ENCODE data around the gene CCDC71L. TPM values are rescaled to one million over a fixed set of nuclear protein-coding genes. Genes with fewer than 3 reads are reported as not detected.

The CCDC71L gene
- polyA plus RNA-seq, 2 donors: 2.9 to 4.9 TPM

GRCh38 chr7:106619213-106619612, 41.7 kb downstream of the CCDC71L start:
- Histone ChIP-seq H3K27me3 (ENCODE audit: control insufficient read depth in 1 of 2, insufficient read depth in 2 of 2, low read length in 2 of 2) (no peaks in the 10 kb centered on the region), H3K36me3 (ENCODE audit: control insufficient read depth in 2 of 2, insufficient read depth in 2 of 2, low read length in 1 of 2) (no peaks in the 10 kb centered on the region), H3K9me3 (ENCODE audit: control insufficient read depth in 2 of 2, insufficient read depth in 1 of 2, low read depth in 1 of 2, low read length in 1 of 2) (no peaks in the 10 kb centered on the region), H3K4me3 (ENCODE audit: low read depth in 1 of 2, low read length in 2 of 2) (no peak overlapping the region), H3K27ac (ENCODE audit: low read depth in 2 of 2, low read length in 1 of 2) (no peak overlapping the region), H3K4me1 (ENCODE audit: control insufficient read depth in 2 of 2, insufficient read depth in 2 of 2, low read length in 1 of 2) (no peaks in the 10 kb centered on the region)
- WGBS, 2 donors: 94% methylated on average over 4 of the region's 4 CpGs

GRCh38 chr7:106618480-106618879, 42.5 kb downstream of the CCDC71L start:
- Histone ChIP-seq H3K27me3 (ENCODE audit: control insufficient read depth in 1 of 2, insufficient read depth in 2 of 2, low read length in 2 of 2) (no peaks in the 10 kb centered on the region), H3K9me3 (ENCODE audit: control insufficient read depth in 2 of 2, insufficient read depth in 1 of 2, low read depth in 1 of 2, low read length in 1 of 2) (no peaks in the 10 kb centered on the region), H3K36me3 (ENCODE audit: control insufficient read depth in 2 of 2, insufficient read depth in 2 of 2, low read length in 1 of 2) (no peaks in the 10 kb centered on the region), H3K4me3 (ENCODE audit: low read depth in 1 of 2, low read length in 2 of 2) (no peak overlapping the region), H3K4me1 (ENCODE audit: control insufficient read depth in 2 of 2, insufficient read depth in 2 of 2, low read length in 1 of 2) (no peaks in the 10 kb centered on the region), H3K27ac (ENCODE audit: low read depth in 2 of 2, low read length in 1 of 2) (no peak overlapping the region)
- 72 to 77% methylated on average over 1 of the region's 1 CpG for WGBS, 2 donors

- no peaks in the 10 kb centered on the region for H3K36me3 ChIP-seq (ENCODE audit: control insufficient read depth in 2 of 2, insufficient read depth in 2 of 2, low read length in 1 of 2)
Measured at GRCh38 chr7:106617860-106618259, 43.1 kb downstream of the CCDC71L start.

GRCh38 chr7:106616708-106617051, 44.3 kb downstream of the CCDC71L start:
- H3K4me3 ChIP-seq (ENCODE audit: low read depth in 1 of 2, low read length in 2 of 2): no peak overlapping the region
- no peaks in the 10 kb centered on the region for H3K36me3 ChIP-seq (ENCODE audit: control insufficient read depth in 2 of 2, insufficient read depth in 2 of 2, low read length in 1 of 2)
- H3K27me3 ChIP-seq (ENCODE audit: control insufficient read depth in 1 of 2, insufficient read depth in 2 of 2, low read length in 2 of 2): no peaks in the 10 kb centered on the region
- no peak overlapping the region for H3K27ac ChIP-seq (ENCODE audit: low read depth in 2 of 2, low read length in 1 of 2)
- H3K4me1 ChIP-seq (ENCODE audit: control insufficient read depth in 2 of 2, insufficient read depth in 2 of 2, low read length in 1 of 2): no peaks in the 10 kb centered on the region
- no peaks in the 10 kb centered on the region for H3K9me3 ChIP-seq (ENCODE audit: control insufficient read depth in 2 of 2, insufficient read depth in 1 of 2, low read depth in 1 of 2, low read length in 1 of 2)

More at GRCh38 chr7:106617860-106618259, 43.1 kb downstream of the CCDC71L start:
- Histone ChIP-seq H3K4me1 (ENCODE audit: control insufficient read depth in 2 of 2, insufficient read depth in 2 of 2, low read length in 1 of 2) (no peaks in the 10 kb centered on the region), H3K4me3 (ENCODE audit: low read depth in 1 of 2, low read length in 2 of 2) (no peak overlapping the region), H3K27ac (ENCODE audit: low read depth in 2 of 2, low read length in 1 of 2) (no peak overlapping the region), H3K9me3 (ENCODE audit: control insufficient read depth in 2 of 2, insufficient read depth in 1 of 2, low read depth in 1 of 2, low read length in 1 of 2) (no peaks in the 10 kb centered on the region), H3K27me3 (ENCODE audit: control insufficient read depth in 1 of 2, insufficient read depth in 2 of 2, low read length in 2 of 2) (no peaks in the 10 kb centered on the region)
- 40 to 42% methylated on average over 2 of the region's 2 CpGs for WGBS, 2 donors

GRCh38 chr7:106615808-106616707, 44.9 kb downstream of the CCDC71L start:
- WGBS, 2 donors: 96 to 100% methylated on average over 3 of the region's 3 CpGs

GRCh38 chr7:106614751-106615150, 46.2 kb downstream of the CCDC71L start:
- H3K4me1 ChIP-seq (ENCODE audit: control insufficient read depth in 2 of 2, insufficient read depth in 2 of 2, low read length in 1 of 2): no peaks in the 10 kb centered on the region
- H3K9me3 ChIP-seq (ENCODE audit: control insufficient read depth in 2 of 2, insufficient read depth in 1 of 2, low read depth in 1 of 2, low read length in 1 of 2): no peaks in the 10 kb centered on the region
- no peak overlapping the region for H3K4me3 ChIP-seq (ENCODE audit: low read depth in 1 of 2, low read length in 2 of 2)
- no peaks in the 10 kb centered on the region for H3K36me3 ChIP-seq (ENCODE audit: control insufficient read depth in 2 of 2, insufficient read depth in 2 of 2, low read length in 1 of 2)
- H3K27ac ChIP-seq (ENCODE audit: low read depth in 2 of 2, low read length in 1 of 2): no peak overlapping the region
- no peaks in the 10 kb centered on the region for H3K27me3 ChIP-seq (ENCODE audit: control insufficient read depth in 1 of 2, insufficient read depth in 2 of 2, low read length in 2 of 2)
- 48 to 56% methylated on average over 2 of the region's 2 CpGs for WGBS, 2 donors

More at GRCh38 chr7:106615808-106616707, 44.9 kb downstream of the CCDC71L start:
- H3K27ac ChIP-seq (ENCODE audit: low read depth in 2 of 2, low read length in 1 of 2): no peak overlapping the region
- no peaks in the 10 kb centered on the region for H3K27me3 ChIP-seq (ENCODE audit: control insufficient read depth in 1 of 2, insufficient read depth in 2 of 2, low read length in 2 of 2)
- H3K36me3 ChIP-seq (ENCODE audit: control insufficient read depth in 2 of 2, insufficient read depth in 2 of 2, low read length in 1 of 2): no peaks in the 10 kb centered on the region
- H3K9me3 ChIP-seq (ENCODE audit: control insufficient read depth in 2 of 2, insufficient read depth in 1 of 2, low read depth in 1 of 2, low read length in 1 of 2): no peaks in the 10 kb centered on the region
- no peaks in the 10 kb centered on the region for H3K4me1 ChIP-seq (ENCODE audit: control insufficient read depth in 2 of 2, insufficient read depth in 2 of 2, low read length in 1 of 2)
- no peak overlapping the region for H3K4me3 ChIP-seq (ENCODE audit: low read depth in 1 of 2, low read length in 2 of 2)

GRCh38 chr7:106613848-106614560, 47.0 kb downstream of the CCDC71L start:
- Histone ChIP-seq H3K27me3 (ENCODE audit: control insufficient read depth in 1 of 2, insufficient read depth in 2 of 2, low read length in 2 of 2) (no peaks in the 10 kb centered on the region), H3K9me3 (ENCODE audit: control insufficient read depth in 2 of 2, insufficient read depth in 1 of 2, low read depth in 1 of 2, low read length in 1 of 2) (no peaks in the 10 kb centered on the region), H3K36me3 (ENCODE audit: control insufficient read depth in 2 of 2, insufficient read depth in 2 of 2, low read length in 1 of 2) (no peaks in the 10 kb centered on the region), H3K4me1 (ENCODE audit: control insufficient read depth in 2 of 2, insufficient read depth in 2 of 2, low read length in 1 of 2) (no peaks in the 10 kb centered on the region), H3K27ac (ENCODE audit: low read depth in 2 of 2, low read length in 1 of 2) (no peak overlapping the region), H3K4me3 (ENCODE audit: low read depth in 1 of 2, low read length in 2 of 2) (no peak overlapping the region)

GRCh38 chr7:106613279-106613678, 47.7 kb downstream of the CCDC71L start:
- H3K36me3 ChIP-seq (ENCODE audit: control insufficient read depth in 2 of 2, insufficient read depth in 2 of 2, low read length in 1 of 2): no peaks in the 10 kb centered on the region
- no peaks in the 10 kb centered on the region for H3K27me3 ChIP-seq (ENCODE audit: control insufficient read depth in 1 of 2, insufficient read depth in 2 of 2, low read length in 2 of 2)
- no peaks in the 10 kb centered on the region for H3K4me1 ChIP-seq (ENCODE audit: control insufficient read depth in 2 of 2, insufficient read depth in 2 of 2, low read length in 1 of 2)
- no peak overlapping the region for H3K27ac ChIP-seq (ENCODE audit: low read depth in 2 of 2, low read length in 1 of 2)
- WGBS, 2 donors: 94 to 96% methylated on average over 6 of the region's 6 CpGs
- no peaks in the 10 kb centered on the region for H3K9me3 ChIP-seq (ENCODE audit: control insufficient read depth in 2 of 2, insufficient read depth in 1 of 2, low read depth in 1 of 2, low read length in 1 of 2)
- H3K4me3 ChIP-seq (ENCODE audit: low read depth in 1 of 2, low read length in 2 of 2): no peak overlapping the region

- H3K27me3 ChIP-seq (ENCODE audit: control insufficient read depth in 1 of 2, insufficient read depth in 2 of 2, low read length in 2 of 2): no peaks in the 10 kb centered on the region
- H3K27ac ChIP-seq (ENCODE audit: low read depth in 2 of 2, low read length in 1 of 2): no peak overlapping the region
- H3K9me3 ChIP-seq (ENCODE audit: control insufficient read depth in 2 of 2, insufficient read depth in 1 of 2, low read depth in 1 of 2, low read length in 1 of 2): no peaks in the 10 kb centered on the region
- 79 to 89% methylated on average over 1 of the region's 1 CpG for WGBS, 2 donors
- H3K4me3 ChIP-seq (ENCODE audit: low read depth in 1 of 2, low read length in 2 of 2): no peak overlapping the region
- no peaks in the 10 kb centered on the region for H3K4me1 ChIP-seq (ENCODE audit: control insufficient read depth in 2 of 2, insufficient read depth in 2 of 2, low read length in 1 of 2)
- H3K36me3 ChIP-seq (ENCODE audit: control insufficient read depth in 2 of 2, insufficient read depth in 2 of 2, low read length in 1 of 2): no peaks in the 10 kb centered on the region
Measured at GRCh38 chr7:106612432-106612831, 48.5 kb downstream of the CCDC71L start.
